BLaER1 (cell line): ENCODE measurements around the gene NDUFB4.
"Not testable (repeated sequence)": the region's sequence is repeated elsewhere in the genome, so short reads cannot be mapped to it uniquely, and the experiment has no call there.

Experiments used
- H3K27ac ChIP-seq: shearing (Covaris generic); formaldehyde crosslinking; 2 replicates; pipeline ENCODE4 v1.8.1; 2022
- H3K27me3 ChIP-seq: shearing (Covaris generic); formaldehyde crosslinking; 2 replicates; pipeline ENCODE4 v1.8.1; 2022
- H3K36me3 ChIP-seq: shearing (Covaris generic); formaldehyde crosslinking; 2 replicates; pipeline ENCODE4 v1.8.1; 2022
- H3K4me1 ChIP-seq: shearing (Covaris generic); formaldehyde crosslinking; 2 replicates; pipeline ENCODE4 v1.8.1; 2022
- H3K4me2 ChIP-seq: shearing (Covaris generic); formaldehyde crosslinking; 2 replicates; pipeline ENCODE4 v1.8.1; 2022
- H3K4me3 ChIP-seq: shearing (Covaris generic); formaldehyde crosslinking; 2 replicates; pipeline ENCODE4 v1.8.1; 2022
- H3K9ac ChIP-seq: shearing (Covaris generic); formaldehyde crosslinking; 2 replicates; pipeline ENCODE4 v1.8.1; 2022
- H3K9me3 ChIP-seq: shearing (Covaris generic); formaldehyde crosslinking; 2 replicates; pipeline ENCODE4 v1.8.1; 2022
- H4K20me1 ChIP-seq: shearing (Covaris generic); formaldehyde crosslinking; 2 replicates; pipeline ENCODE4 v1.8.1; 2022
- Cebpa-rat ChIP-seq: shearing (Covaris generic); IDR thresholded peaks from 2 replicates; pipeline ENCODE4 v1.8.1; 2022

NDUFB4 gene

GRCh38 chr3:120637851-120638559 lies 41.9 kb downstream of the NDUFB4 start:
- Histone ChIP-seq H3K4me3 (no peak overlapping the region), H3K36me3 (no peaks in the 10 kb centered on the region), H3K27ac (no peak overlapping the region), H3K4me1 (peaks cover 29% of the 10 kb centered on the region), H3K9ac (no peak overlapping the region), H3K9me3 (peaks cover 15% of the 10 kb centered on the region), H3K27me3 (no peaks in the 10 kb centered on the region), H4K20me1 (no peaks in the 10 kb centered on the region), H3K4me2 (no peak overlapping the region)
- TF ChIP-seq Cebpa-rat: no peak

- Histone ChIP-seq H3K9me3 (peaks cover 15% of the 10 kb centered on the region), H3K4me1 (peaks cover 29% of the 10 kb centered on the region)
- H3K36me3 ChIP-seq, H3K4me2 ChIP-seq, H4K20me1 ChIP-seq, H3K9ac ChIP-seq, H3K27ac ChIP-seq, H3K27me3 ChIP-seq, H3K4me3 ChIP-seq: not testable (repeated sequence)
These were observed 42.7 kb downstream of the NDUFB4 start for GRCh38 chr3:120638820-120639219.

GRCh38 chr3:120640231-120640630 lies 44.1 kb downstream of the NDUFB4 start:
- H3K27ac ChIP-seq: no peak overlapping the region
- TF ChIP-seq Cebpa-rat: no peak
- no peaks in the 10 kb centered on the region for H3K27me3 ChIP-seq
- H3K4me3 ChIP-seq: no peak overlapping the region
- H3K9me3 ChIP-seq: peaks cover 15% of the 10 kb centered on the region
- H3K4me2 ChIP-seq: peak overlapping the region; percentile 32; the same call in 1 of the 2 replicates
- no peak overlapping the region for H3K9ac ChIP-seq
- peaks cover 29% of the 10 kb centered on the region for H3K4me1 ChIP-seq
- no peaks in the 10 kb centered on the region for H3K36me3 ChIP-seq
- H4K20me1 ChIP-seq: no peaks in the 10 kb centered on the region

- no peak overlapping the region for H3K4me3 ChIP-seq
- no peak overlapping the region for H3K9ac ChIP-seq
- no peaks in the 10 kb centered on the region for H3K36me3 ChIP-seq
- no peak overlapping the region for H3K27ac ChIP-seq
- H3K27me3 ChIP-seq: no peaks in the 10 kb centered on the region
- H3K4me1 ChIP-seq: peaks cover 29% of the 10 kb centered on the region
- TF ChIP-seq Cebpa-rat: no peak
- H3K4me2 ChIP-seq: peak overlapping the region; percentile 33
- no peaks in the 10 kb centered on the region for H4K20me1 ChIP-seq
- H3K9me3 ChIP-seq: peaks cover 15% of the 10 kb centered on the region
These were observed 45.6 kb downstream of the NDUFB4 start for GRCh38 chr3:120641696-120642246.

- no peak overlapping the region for H3K27ac ChIP-seq
- H3K27me3 ChIP-seq: no peaks in the 10 kb centered on the region
- peaks cover 29% of the 10 kb centered on the region for H3K4me1 ChIP-seq
- no peak overlapping the region for H3K9ac ChIP-seq
- no peaks in the 10 kb centered on the region for H3K36me3 ChIP-seq
- H4K20me1 ChIP-seq: no peaks in the 10 kb centered on the region
- no peak for TF ChIP-seq Cebpa-rat
- H3K4me2 ChIP-seq: peak overlapping the region; percentile 33
- H3K9me3 ChIP-seq: peaks cover 15% of the 10 kb centered on the region
- no peak overlapping the region for H3K4me3 ChIP-seq
These were observed 46.3 kb downstream of the NDUFB4 start for GRCh38 chr3:120642368-120642948.

GRCh38 chr3:120645083-120645845 lies 49.1 kb downstream of the NDUFB4 start:
- no peak for TF ChIP-seq Cebpa-rat
- Histone ChIP-seq H3K4me3 (no peak overlapping the region), H4K20me1 (no peaks in the 10 kb centered on the region), H3K4me2 (no peak overlapping the region), H3K9me3 (no peaks in the 10 kb centered on the region), H3K4me1 (peaks cover 26% of the 10 kb centered on the region), H3K27me3 (no peaks in the 10 kb centered on the region), H3K36me3 (no peaks in the 10 kb centered on the region), H3K9ac (no peak overlapping the region), H3K27ac (no peak overlapping the region)

GRCh38 chr3:120646771-120647432 lies 50.8 kb downstream of the NDUFB4 start:
- no peaks in the 10 kb centered on the region for H3K27me3 ChIP-seq
- TF ChIP-seq Cebpa-rat: no peak
- H3K9me3 ChIP-seq: no peaks in the 10 kb centered on the region
- H3K9ac ChIP-seq: no peak overlapping the region
- no peaks in the 10 kb centered on the region for H3K36me3 ChIP-seq
- no peaks in the 10 kb centered on the region for H4K20me1 ChIP-seq
- no peak overlapping the region for H3K27ac ChIP-seq
- H3K4me3 ChIP-seq: no peak overlapping the region
- H3K4me2 ChIP-seq: no peak overlapping the region
- peaks cover 10% of the 10 kb centered on the region for H3K4me1 ChIP-seq

GRCh38 chr3:120648290-120648689 lies 52.2 kb downstream of the NDUFB4 start:
- H3K9ac ChIP-seq: no peak overlapping the region
- no peak for TF ChIP-seq Cebpa-rat
- H3K36me3 ChIP-seq: no peaks in the 10 kb centered on the region
- H3K4me2 ChIP-seq: no peak overlapping the region
- H4K20me1 ChIP-seq: no peaks in the 10 kb centered on the region
- H3K4me3 ChIP-seq: no peak overlapping the region
- peaks cover 11% of the 10 kb centered on the region; the same call in 1 of the 2 replicates for H3K4me1 ChIP-seq
- H3K9me3 ChIP-seq: no peaks in the 10 kb centered on the region
- H3K27ac ChIP-seq: no peak overlapping the region
- H3K27me3 ChIP-seq: no peaks in the 10 kb centered on the region

- Histone ChIP-seq H3K27me3 (no peaks in the 10 kb centered on the region), H3K4me1 (peaks cover 12% of the 10 kb centered on the region; the same call in 1 of the 2 replicates), H3K36me3 (no peaks in the 10 kb centered on the region), H3K4me2 (no peak overlapping the region), H3K9me3 (no peaks in the 10 kb centered on the region), H3K27ac (no peak overlapping the region), H3K9ac (no peak overlapping the region), H4K20me1 (no peaks in the 10 kb centered on the region), H3K4me3 (no peak overlapping the region)
- TF ChIP-seq Cebpa-rat: no peak
These were observed 53.7 kb downstream of the NDUFB4 start for GRCh38 chr3:120649830-120650233.
